LNCAP (cell line): ENCODE results near the gene MAGI1.

Source experiments
- CTCF ChIP-seq: fragments of 450-650 bp; IDR thresholded peaks from 2 replicates; pipeline ENCODE4 v1.5.1; 2017; ENCODE audit warnings: mild to moderate bottlenecking

The MAGI1 gene

GRCh38 chr3:65493371-65493882 is 545.3 kb downstream of the MAGI1 start:
- no peak for TF ChIP-seq CTCF

GRCh38 chr3:65492249-65492648 is 546.5 kb downstream of the MAGI1 start:
- TF ChIP-seq CTCF = no peak

GRCh38 chr3:65490114-65490513 is 548.6 kb downstream of the MAGI1 start:
- no peak for TF ChIP-seq CTCF

GRCh38 chr3:65489253-65489652 is 549.5 kb downstream of the MAGI1 start:
- TF ChIP-seq CTCF = no peak

- TF ChIP-seq CTCF = no peak
These were observed 552.8 kb downstream of the MAGI1 start for GRCh38 chr3:65485826-65486469.

GRCh38 chr3:65484964-65485363 is 553.8 kb downstream of the MAGI1 start:
- TF ChIP-seq CTCF = no peak

GRCh38 chr3:65483480-65483879 is 555.2 kb downstream of the MAGI1 start:
- no peak for TF ChIP-seq CTCF

- TF ChIP-seq CTCF = no peak
These were observed 555.7 kb downstream of the MAGI1 start for GRCh38 chr3:65483011-65483410.
